Psoas muscle (tissue), 8 donors: Measurements from ENCODE around the gene MX2. TPM values are rescaled to one million over a fixed set of nuclear protein-coding genes. Genes with fewer than 3 reads are reported as not detected.

ENCODE experiments used
- ATAC-seq, 4 donors: fragments of 200-7000 bp; cut with Tn5 transposase; one replicate each; pipeline ENCODE4 v1.9.1; 2020; ENCODE audit warnings: moderate library complexity in 3 of 4, mild to moderate bottlenecking in 2 of 4
- DNase-seq, 2 donors: peaks; one replicate each; pipeline ENCODE4 v3.0.0-alpha.2; 2020
- H3K27ac ChIP-seq: fragments of 200-600 bp; one replicate; pipeline ENCODE4 v1.8.0; 2022
- H3K27me3 ChIP-seq, 3 donors: fragments of 200-600 bp in 1 of 3; one replicate each; pipeline versions ENCODE4 v1.6.1 to v1.8.0; 2013 to 2022; ENCODE audit warnings: low read length in 2 of 3, mild to moderate bottlenecking in 2 of 3, moderate library complexity in 1 of 3; ENCODE audit not compliant: insufficient read depth in 3 of 3
- H3K36me3 ChIP-seq, 2 donors: fragments of 200-600 bp in 1 of 2; one replicate each; pipeline versions ENCODE4 v1.6.1 to v1.8.0; 2013 to 2022; ENCODE audit warnings: low read depth in 1 of 2, mild to moderate bottlenecking in 1 of 2, moderate library complexity in 1 of 2; ENCODE audit not compliant: insufficient read depth in 1 of 2
- H3K4me1 ChIP-seq: fragments of 200-600 bp; one replicate; pipeline ENCODE4 v1.8.0; 2022
- H3K4me3 ChIP-seq: fragments of 200-600 bp; one replicate; pipeline ENCODE4 v1.8.0; 2022; ENCODE audit warnings: mild to moderate bottlenecking
- H3K9me3 ChIP-seq: fragments of 200-600 bp; one replicate; pipeline ENCODE4 v1.8.0; 2022
- CTCF ChIP-seq: fragments of 200-600 bp; IDR thresholded peaks from one replicate; pipeline ENCODE4 v1.8.0; 2022; ENCODE audit warnings: antibody characterized with exemption
- WGBS, 3 donors: extraction: QIAGEN DNeasy Blood & Tissue Kit; methylation state at CpG; one replicate each; pipeline versions ENCODE4 v1.1.6 to v1.1.7; 2013; 5-methylcytosine and 5-hydroxymethylcytosine counted together
- intact Hi-C, 2 donors: fragments of 100-400 bp; cut with DNase I; formaldehyde crosslinking; loops; one replicate each; pipeline versions ENCODE4 v1.11.0 to v1.14.2; 2022
- polyA plus RNA-seq, 3 donors: library from polyadenylated mRNA; stranded (reverse); fragments of 200-250 nt; gene quantifications; one replicate each; pipeline ENCODE4 v1.2.3, GENCODE V29; 2013
- total RNA-seq, 4 donors: library from RNA; stranded (reverse); fragmentation: NEBNext Ultra II Directional in 2 of 4; extraction: Animal tissue kit (Norgen Biotek cat#: 25700) in 2 of 4; gene quantifications; one replicate each; pipeline versions ENCODE4 v1.2.1 to v1.2.4, GENCODE V29; 2021 to 2023
- donor health status: healthy with polysubstance abuse.
- donor health status: DM: no; HTN: no; CAD: no; lungs with moderate emphysema.
- donor health status: Bipolar disorder and iron deficiency.
- donor health status: healthy.
- donor health status: DM: yes; HTN: yes; CAD: no.
- donor health status: DM: no; HTN: no; CAD: no.
- donor health status: DM: no; HTN: no; CAD: no.
- donor health status: DM: yes; HTN: yes; CAD: no.

The MX2 gene
- total and polyA plus RNA-seq, 7 donors, result 1.2 to 3.6 (median 2.7) TPM

- no peak for ATAC-seq
- 10 to 14% (median 13%) methylated on average over 19 of the region's 19 CpGs for WGBS, 3 donors
Observed at GRCh38 chr21:41317063-41317392, 44.8 kb upstream of the MX2 start.

DNA sequence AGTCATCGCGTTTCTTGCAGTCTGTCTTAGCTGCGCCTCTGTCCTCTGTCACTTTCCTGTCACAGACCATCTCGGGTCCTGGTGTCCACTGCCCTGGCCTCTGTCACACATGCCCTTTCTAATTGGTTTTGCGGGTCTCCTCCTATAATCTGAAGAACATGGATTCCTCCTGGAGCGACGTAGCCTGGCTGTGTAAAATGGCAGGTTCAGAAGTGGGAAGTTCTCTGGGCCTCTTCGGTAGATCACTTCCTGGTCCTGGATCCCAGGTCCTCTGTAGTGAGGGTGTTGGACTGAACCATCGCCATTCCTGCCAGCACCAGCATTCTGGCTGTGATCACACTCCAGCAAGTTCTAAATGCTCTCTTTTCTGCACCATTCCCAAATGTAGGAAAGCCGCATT, 44.4 kb upstream of the MX2 start:
- Histone ChIP-seq H3K4me3 (no peak overlapping the region), H3K36me3 (no peaks in the 10 kb centered on the region), H3K4me1 (no peaks in the 10 kb centered on the region), H3K9me3 (no peaks in the 10 kb centered on the region), H3K27me3 (peaks cover 0 to 44% (median 11%) of the 10 kb centered on the region in 3 donors), H3K27ac (no peak overlapping the region)
- intact Hi-C loops, result no loop called here
- no peak for ATAC-seq
- WGBS, 3 donors, result 61 to 67% (median 64%) methylated on average over 10 of the region's 10 CpGs
- TF ChIP-seq CTCF, result no peak
- no peak for DNase-seq

More at GRCh38 chr21:41317063-41317392, 44.8 kb upstream of the MX2 start:
- no peaks in the 10 kb centered on the region for H3K4me1 ChIP-seq
- DNase-seq, result no peak
- H3K27me3 ChIP-seq, result peaks cover 0 to 44% (median 11%) of the 10 kb centered on the region in 3 donors
- H3K9me3 ChIP-seq, result no peaks in the 10 kb centered on the region
- no peak overlapping the region for H3K27ac ChIP-seq
- TF ChIP-seq CTCF, result no peak
- peak overlapping the region; percentile 41 for H3K4me3 ChIP-seq
- no peaks in the 10 kb centered on the region for H3K36me3 ChIP-seq
- intact Hi-C loops, result no loop called here

- DNase-seq, result no peak
- Histone ChIP-seq H3K27ac (no peak overlapping the region), H3K27me3 (peaks cover 0 to 44% (median 11%) of the 10 kb centered on the region in 3 donors), H3K36me3 (no peaks in the 10 kb centered on the region), H3K4me3 (no peak overlapping the region), H3K4me1 (no peaks in the 10 kb centered on the region), H3K9me3 (no peaks in the 10 kb centered on the region)
- intact Hi-C loops, result no loop called here
- ATAC-seq, result no peak
- TF ChIP-seq CTCF, result no peak
- WGBS, 3 donors, result 87 to 91% (median 87%) methylated on average over 9 of the region's 9 CpGs
Observed at GRCh38 chr21:41318218-41318617, 43.6 kb upstream of the MX2 start.

DNA sequence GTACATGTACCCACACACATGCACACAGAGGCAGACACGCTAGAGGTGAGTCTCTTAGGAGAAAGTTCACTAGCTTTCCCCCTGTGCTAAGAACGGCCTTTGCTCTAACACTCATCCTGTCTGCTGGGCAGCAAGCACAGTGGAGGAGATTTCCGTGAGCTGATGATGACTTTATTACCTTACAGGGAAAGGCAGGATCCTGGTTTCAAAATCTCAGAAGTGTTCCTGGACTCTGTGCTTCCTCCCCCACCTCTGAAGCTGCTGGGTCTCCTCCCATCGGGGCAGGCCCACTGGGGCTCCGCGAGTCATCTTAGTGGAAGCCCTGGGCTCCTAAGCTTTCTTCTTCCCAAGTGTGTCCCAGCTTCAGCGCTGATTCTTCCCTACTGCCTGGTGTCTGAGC, 42.6 kb upstream of the MX2 start:
- 74 to 79% (median 75%) methylated on average over 7 of the region's 7 CpGs for WGBS, 3 donors
- no peak overlapping the region for H3K4me3 ChIP-seq
- H3K27ac ChIP-seq, result no peak overlapping the region
- H3K4me1 ChIP-seq, result no peaks in the 10 kb centered on the region
- ATAC-seq (no peak), DNase-seq (no peak)
- H3K27me3 ChIP-seq, result peaks cover 0 to 44% (median 11%) of the 10 kb centered on the region in 3 donors
- intact Hi-C loops, result no loop called here
- TF ChIP-seq CTCF, result no peak
- no peaks in the 10 kb centered on the region for H3K36me3 ChIP-seq
- no peaks in the 10 kb centered on the region for H3K9me3 ChIP-seq

GRCh38 chr21:41321211-41321907, 40.5 kb upstream of the MX2 start:
- Histone ChIP-seq H3K4me3 (no peak overlapping the region), H3K9me3 (no peaks in the 10 kb centered on the region), H3K27ac (no peak overlapping the region), H3K36me3 (no peaks in the 10 kb centered on the region), H3K27me3 (peaks cover 0 to 31% (median 8%) of the 10 kb centered on the region in 3 donors), H3K4me1 (no peaks in the 10 kb centered on the region)
- TF ChIP-seq CTCF, result no peak
- DNase-seq (no peak), ATAC-seq (no peak)
- intact Hi-C loops, result no loop called here
- 73 to 76% (median 74%) methylated on average over 20 of the region's 20 CpGs for WGBS, 3 donors
